ENCODE data around the gene IL1A.

The IL1A gene

GRCh38 chr2:112751451-112752197 is 32.7 kb downstream of the IL1A start:
- TF ChIP-seq, protein P1, sequence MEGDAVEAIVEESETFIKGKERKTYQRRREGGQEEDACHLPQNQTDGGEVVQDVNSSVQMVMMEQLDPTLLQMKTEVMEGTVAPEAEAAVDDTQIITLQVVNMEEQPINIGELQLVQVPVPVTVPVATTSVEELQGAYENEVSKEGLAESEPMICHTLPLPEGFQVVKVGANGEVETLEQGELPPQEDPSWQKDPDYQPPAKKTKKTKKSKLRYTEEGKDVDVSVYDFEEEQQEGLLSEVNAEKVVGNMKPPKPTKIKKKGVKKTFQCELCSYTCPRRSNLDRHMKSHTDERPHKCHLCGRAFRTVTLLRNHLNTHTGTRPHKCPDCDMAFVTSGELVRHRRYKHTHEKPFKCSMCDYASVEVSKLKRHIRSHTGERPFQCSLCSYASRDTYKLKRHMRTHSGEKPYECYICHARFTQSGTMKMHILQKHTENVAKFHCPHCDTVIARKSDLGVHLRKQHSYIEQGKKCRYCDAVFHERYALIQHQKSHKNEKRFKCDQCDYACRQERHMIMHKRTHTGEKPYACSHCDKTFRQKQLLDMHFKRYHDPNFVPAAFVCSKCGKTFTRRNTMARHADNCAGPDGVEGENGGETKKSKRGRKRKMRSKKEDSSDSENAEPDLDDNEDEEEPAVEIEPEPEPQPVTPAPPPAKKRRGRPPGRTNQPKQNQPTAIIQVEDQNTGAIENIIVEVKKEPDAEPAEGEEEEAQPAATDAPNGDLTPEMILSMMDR (IDR thresholded peaks at IDR 0.05; ENCODE audit: borderline replicate concordance, insufficient read depth, low read depth, low read length): no peak

DNA sequence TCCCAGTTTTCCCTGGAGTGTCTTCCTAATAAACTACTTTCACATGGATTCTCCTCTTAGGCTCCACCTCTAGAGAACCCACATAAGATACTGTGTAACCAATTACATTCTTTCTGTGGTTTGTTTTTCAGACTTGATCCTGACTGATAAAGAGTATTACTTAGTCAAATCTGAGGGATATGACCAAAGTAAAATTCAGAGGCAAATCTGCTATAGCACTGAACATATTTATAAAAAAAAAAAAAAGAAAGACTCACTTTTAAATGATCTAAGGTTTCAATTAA is 33.8 kb downstream of the IL1A start:
- no peak overlapping the region for H3K4me3 ChIP-seq (ENCODE audit: low read depth, low read length)
- TF ChIP-seq, protein P1 (IDR thresholded peaks at IDR 0.05; ENCODE audit: borderline replicate concordance, insufficient read depth, low read depth, low read length): no peak

More at GRCh38 chr2:112751451-112752197, 32.7 kb downstream of the IL1A start:
- H3K4me3 ChIP-seq (ENCODE audit: low read depth, low read length): no peak overlapping the region

GRCh38 chr2:112749755-112750559 is 34.3 kb downstream of the IL1A start:
- no peak overlapping the region for H3K4me3 ChIP-seq (ENCODE audit: low read depth, low read length)
- TF ChIP-seq, protein P1 (IDR thresholded peaks at IDR 0.05; ENCODE audit: borderline replicate concordance, insufficient read depth, low read depth, low read length): peak; percentile 97

DNA sequence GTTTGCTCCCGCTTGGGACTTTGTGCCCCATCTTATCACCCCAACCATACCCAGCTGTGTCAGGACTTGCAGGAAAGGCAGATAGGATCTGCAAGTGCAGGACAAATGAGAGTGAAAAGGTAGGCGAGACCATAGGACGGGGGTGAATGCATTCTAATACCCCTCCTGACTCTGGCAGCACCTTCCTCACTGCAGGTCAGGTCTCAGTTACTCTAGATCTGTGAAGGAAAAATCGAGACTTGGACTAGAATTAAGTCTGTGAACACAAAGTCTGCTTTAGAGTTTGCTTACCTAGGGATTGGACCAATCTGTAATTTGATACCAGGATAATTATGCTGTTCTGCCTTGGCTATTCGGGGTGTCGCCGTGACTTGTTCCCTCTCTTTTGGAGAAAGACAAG is 43.8 kb downstream of the IL1A start:
- TF ChIP-seq, protein P1 (IDR thresholded peaks at IDR 0.05; ENCODE audit: borderline replicate concordance, insufficient read depth, low read depth, low read length): no peak
- H3K4me3 ChIP-seq (ENCODE audit: low read depth, low read length): no peak overlapping the region

DNA sequence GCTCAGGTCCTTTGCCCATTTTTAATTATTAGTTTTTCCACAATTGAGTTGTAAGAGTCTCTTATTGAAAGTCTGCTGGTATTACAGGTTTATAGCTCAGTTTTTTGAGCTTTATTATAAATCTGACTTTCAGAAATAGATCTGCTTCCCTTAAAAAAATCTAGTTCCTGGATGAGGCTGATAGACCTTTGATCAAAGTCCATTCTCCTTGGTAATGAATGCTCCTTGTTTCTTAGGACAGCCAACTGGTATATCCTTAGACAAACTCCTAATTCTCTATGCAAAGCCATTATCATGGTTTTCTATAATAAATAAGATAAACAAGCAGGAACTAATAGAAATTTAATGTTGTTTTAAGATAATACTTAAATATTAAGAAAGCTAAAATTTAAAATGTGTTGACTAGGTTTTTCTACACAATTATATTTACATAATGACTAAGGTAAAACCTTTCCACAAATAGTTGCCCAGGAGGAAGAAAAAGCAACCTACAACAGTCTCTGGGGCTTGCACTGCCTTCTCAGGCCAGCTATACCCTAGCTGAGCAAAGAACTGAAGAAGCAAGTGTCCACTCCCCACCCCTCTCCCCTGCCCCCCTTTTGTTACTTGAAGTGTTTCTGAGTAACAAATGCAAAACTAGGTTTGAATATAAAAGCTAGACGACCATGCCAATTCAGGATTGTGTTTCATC is 46.6 kb downstream of the IL1A start:
- TF ChIP-seq, protein P1 (IDR thresholded peaks at IDR 0.05; ENCODE audit: borderline replicate concordance, insufficient read depth, low read depth, low read length): no peak
- H3K4me3 ChIP-seq (ENCODE audit: low read depth, low read length): no peak overlapping the region

GRCh38 chr2:112733871-112734270 is 50.4 kb downstream of the IL1A start:
- TF ChIP-seq, protein P1 (IDR thresholded peaks at IDR 0.05; ENCODE audit: borderline replicate concordance, insufficient read depth, low read depth, low read length): no peak
- H3K4me3 ChIP-seq (ENCODE audit: low read depth, low read length): no peak overlapping the region
